Stimulated activated CD8-positive, alpha-beta memory T cell treated with anti-CD3 and anti-CD28 coated beads, Interleukin-4, amount 100 ng/mL, for 1 hour (primary cell): ENCODE results near the gene THSD1.
"Not testable (repeated sequence)": the region's sequence is repeated elsewhere in the genome, so short reads cannot be mapped to it uniquely, and the experiment has no call there.

Source experiments
- DNase-seq, 2 donors: peaks; one replicate each; pipeline ENCODE4 v3.0.0-alpha.2; 2020; ENCODE audit warnings: low read depth in 2 of 2, low spot score in 1 of 2

Gene THSD1

DNA sequence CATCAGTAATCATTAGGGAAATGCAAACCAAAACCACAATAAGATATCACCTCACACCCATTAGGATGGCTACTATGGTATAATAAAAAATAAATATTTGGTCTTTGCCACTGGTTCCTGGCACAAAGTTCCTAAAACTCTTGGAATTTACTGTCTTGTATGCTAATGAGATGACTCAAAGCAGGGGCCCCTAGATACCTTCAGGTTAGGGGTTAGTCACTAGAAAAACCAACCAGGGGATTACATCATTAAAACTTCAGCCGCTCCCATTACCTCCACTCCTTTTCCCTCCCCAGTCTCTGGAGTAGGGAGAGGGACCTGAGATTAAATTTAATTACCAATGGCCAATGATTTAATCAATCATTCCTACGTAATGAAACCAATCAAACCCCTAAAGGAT lies 49.6 kb downstream of the THSD1 start:
- DNase-seq: no peak

DNA sequence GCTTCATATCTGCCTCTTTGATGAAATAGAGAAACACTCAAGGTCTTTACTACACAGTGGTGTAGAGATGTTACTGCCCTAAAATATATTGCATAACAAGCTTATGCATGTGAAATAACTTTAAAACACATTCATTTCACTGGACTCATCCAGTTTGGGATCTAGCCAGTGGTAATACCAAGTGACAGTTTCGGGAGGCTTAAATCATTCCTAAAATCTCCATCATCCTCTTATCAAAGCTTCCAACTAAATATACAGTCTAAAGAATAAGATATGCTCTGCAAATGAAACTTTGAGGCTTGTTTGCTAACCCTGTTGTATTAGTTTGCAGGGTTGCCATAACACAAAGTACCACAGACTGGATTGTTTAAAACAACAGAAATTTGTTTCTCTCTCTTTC lies 52.8 kb downstream of the THSD1 start:
- no peak for DNase-seq

DNA sequence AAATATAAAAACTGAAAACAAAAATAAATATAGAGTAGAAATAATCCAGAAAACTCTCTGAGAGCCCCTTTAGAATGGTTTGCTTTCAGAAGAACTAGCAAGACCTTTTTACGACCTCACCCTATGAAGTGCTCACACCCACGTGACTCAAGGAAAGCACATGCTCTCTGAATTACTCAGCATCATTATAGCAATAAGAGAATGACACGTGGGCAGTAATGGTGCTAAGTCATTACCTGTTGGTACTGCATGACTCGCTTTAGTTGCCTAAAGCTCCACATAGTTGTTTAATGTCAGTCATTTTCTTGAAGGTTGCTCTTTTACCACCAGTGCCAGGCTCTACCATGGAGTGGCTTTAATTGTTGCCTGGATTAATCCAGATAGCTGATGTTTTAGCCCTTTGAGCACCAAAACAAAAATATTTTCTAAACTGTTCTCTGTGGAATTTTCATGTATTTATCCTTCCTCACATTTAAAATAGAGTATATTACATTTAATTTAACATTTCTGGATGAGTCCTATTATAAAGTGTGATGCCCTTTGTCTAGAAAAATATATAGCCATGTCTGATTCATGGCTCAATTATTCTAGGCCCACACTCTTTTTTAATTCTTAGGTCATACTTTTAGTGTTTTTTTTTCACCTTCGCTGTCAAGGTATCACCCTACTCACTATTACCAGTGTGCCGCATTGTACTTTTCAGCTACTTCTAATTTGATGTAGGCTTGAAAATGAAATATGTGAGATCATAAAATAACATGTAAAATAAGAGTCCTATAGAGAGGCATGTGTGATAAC lies 56.8 kb downstream of the THSD1 start:
- no peak for DNase-seq

DNA sequence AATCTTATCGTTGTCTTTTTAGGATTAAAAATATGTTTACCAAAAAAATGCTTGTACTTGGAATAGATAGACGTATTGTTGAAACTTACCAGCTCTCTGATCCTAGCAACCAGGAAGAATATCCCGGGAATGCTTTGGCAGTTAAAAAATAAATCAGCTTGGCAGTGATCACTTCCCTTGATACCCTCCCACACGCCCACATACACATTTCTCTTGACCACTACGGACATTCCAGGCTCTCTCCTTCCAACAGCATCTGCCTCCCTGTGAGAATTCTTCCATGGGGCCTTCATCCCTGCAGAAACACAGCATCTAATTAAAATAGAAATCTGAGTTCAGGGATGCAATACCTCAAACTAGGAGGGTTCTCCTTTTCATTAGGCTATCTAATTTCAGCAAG lies 57.9 kb downstream of the THSD1 start:
- no peak for DNase-seq

DNA sequence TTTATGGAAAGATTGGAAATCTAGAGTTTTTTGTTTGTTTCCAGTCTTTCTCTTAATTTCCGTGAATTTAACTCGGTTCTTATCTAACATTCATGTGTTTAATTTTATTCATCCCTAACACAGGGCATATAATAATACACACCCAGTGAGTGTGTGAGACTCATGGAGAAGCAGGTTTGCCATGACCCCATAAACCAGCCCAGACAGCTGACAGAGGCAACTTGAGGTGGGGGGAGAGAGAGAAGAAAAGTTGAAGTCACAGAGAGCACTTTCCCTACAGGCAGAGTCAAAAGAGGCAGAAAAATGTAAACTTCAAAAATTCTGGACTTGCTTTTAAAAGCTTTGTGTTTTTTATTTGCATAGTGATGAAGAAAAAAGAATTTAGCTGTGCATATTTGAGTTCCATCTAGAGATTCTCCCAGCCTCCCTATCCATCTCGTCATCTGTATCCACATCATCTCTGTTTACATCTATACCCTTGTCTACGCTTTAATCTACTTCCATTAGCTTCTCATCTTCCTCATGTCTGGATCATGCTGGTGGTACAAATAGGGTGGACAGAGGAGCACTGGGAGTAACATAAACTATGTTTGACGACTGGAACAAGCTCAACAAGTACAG lies 60.2 kb downstream of the THSD1 start:
- DNase-seq: no peak

DNA sequence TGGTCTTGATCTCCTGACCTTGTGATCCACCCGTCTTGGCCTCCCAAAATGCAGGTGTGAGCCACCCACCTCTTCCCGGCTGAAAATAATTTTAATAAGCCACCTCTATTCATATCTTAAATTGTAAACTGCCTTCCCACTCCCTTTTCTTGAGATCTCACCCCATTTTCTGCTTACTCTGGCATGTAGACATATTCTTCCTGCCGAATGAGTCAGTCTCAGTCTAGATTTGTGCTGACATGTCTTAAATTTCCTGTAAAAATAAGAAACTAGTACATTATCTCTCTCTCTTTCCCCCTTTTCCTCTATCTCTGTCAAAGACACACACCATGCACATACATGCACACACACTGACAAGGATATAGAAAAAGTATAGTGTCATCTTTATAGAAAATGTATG lies 60.9 kb downstream of the THSD1 start:
- no peak for DNase-seq

DNA sequence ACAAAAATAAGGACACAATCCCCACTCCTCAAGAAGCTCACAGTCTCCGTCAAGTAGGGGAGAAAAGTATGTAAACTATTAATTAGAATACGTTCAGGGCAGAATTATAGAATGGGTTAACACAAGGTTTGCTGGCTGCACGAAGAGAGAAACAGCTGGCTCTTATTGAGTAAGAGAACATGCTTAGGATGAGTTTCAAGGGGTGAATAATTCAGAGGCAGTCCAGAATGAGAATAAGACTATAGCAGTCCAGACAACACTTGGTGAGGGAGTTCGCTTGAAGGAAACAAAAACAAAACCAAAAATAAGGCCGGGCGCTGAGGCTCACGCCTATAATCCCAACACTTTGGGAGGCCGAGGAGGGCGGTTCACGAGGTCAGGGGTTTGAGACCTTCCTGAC lies 61.9 kb downstream of the THSD1 start:
- DNase-seq: no peak

DNA sequence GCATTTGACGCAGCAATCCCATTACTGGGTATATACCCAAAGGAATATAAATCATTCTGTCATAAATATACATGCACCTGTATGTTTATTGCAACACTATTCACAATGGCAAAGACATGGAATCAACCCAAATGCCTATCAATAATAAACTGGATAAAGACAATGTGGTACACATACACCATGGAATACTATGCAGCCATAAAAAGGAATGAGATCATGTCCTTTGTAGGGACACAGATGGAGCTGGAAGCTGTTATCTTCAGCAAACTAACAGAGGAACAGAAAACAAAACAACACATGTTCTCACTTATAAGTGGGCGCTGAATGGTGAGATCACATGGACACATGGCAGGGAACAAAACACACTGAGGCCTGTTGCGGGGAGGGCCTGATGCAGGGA lies 63.8 kb downstream of the THSD1 start:
- not testable (repeated sequence) for DNase-seq

DNA sequence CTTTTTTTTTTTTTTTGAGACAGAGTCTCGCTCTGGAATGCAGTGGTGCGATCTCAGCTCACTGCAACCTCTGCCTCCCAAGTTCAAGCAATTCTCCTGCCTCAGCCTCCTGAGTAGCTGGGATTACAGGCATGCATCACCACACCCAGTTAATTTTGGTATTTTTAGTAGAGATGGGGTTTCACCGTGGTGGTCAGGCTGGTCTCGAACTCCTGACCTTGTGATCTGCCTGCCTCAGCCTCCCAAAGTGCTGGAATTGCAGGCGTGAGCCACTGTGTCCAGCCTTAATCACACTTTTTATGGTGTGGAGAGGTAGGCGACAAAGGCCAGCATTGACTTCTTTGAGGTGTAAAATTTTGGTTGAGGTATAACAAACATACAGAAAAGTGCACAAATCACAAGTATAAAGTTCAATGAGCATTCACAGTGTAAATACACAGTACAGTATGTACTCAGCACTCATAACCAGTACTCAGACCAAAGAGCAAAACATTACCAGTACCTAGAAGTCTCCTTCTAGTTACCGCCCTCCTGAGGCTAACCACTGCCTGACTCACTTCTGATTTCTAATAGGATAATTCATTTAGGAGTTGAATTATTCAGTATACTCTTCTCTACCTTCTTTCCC lies 68.0 kb downstream of the THSD1 start:
- DNase-seq: not testable (repeated sequence)

DNA sequence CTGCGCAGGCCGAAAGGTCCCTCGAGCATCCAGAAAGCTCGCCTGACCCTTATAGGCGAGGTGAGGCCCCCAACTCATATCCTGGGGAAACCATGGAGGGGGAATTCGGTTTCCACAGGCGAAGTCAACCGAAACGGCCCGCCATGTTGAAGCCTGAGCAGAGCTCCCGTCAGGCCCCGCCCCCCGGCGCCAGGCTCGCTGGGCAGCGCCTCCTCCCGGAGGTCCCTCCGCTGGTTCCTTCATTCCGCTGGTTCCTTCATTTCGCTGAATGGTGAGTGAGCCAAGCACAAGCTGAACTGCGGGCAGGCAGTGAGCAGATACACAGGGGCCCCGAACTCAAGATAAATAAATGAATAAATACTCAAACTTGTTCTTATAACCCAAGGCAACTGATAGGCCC lies 71.9 kb downstream of the THSD1 start:
- not testable (repeated sequence) for DNase-seq

DNA sequence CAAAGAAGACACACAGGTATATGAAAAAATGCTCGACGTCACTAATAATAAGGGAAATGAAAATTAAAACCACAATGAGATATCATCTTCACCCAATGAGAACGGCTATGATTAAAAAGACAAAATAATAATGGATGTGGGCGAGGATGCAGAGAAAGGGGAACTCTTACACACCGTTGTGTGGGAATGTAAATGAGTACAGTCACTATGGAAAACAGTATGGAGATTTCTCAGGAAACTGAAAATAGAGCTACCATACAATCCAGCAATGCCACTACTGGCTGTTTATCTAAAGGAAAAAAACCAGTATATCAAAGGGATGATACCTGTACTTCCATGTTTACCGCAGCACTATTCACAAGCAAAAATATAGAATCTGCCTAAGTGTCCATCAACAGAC lies 74.1 kb downstream of the THSD1 start:
- not testable (repeated sequence) for DNase-seq
